AG04449 (cell line): ENCODE data around the gene TGFBI.

Source experiments
- CTCF ChIA-PET: fragments of 350-600 bp; formaldehyde crosslinking; extraction: SDS; loops from one replicate; lab custom pipeline; 2021; ENCODE audit warnings: antibody characterized with exemption; lab: Yijun Ruan, JAX
- POLR2A ChIA-PET: fragments of 400-600, 350-600 bp; formaldehyde crosslinking; extraction: SDS; loops from one replicate; lab custom pipeline; 2020; ENCODE audit warnings: antibody characterized with exemption, inconsistent platforms; lab: Yijun Ruan, JAX
- DNase-seq: peaks from one replicate; pipeline ENCODE4 v3.0.0-alpha.2; 2010; ENCODE audit warnings: low read depth, low spot score
- H3K4me3 ChIP-seq: 2 replicates; pipeline ENCODE4 v1.5.1; 2011; ENCODE audit warnings: low read depth, mild to moderate bottlenecking, control low read depth, low read length
- TF ChIP-seq, protein P1 (sequence below): IDR thresholded peaks from one replicate; pipeline ENCODE4 v1.5.1; 2011; ENCODE audit warnings: mild to moderate bottlenecking, moderate library complexity, low read length, control low read depth, inconsistent platforms; ENCODE audit not compliant: insufficient read depth; ENCODE audit errors: missing control alignments

Gene TGFBI

DNA sequence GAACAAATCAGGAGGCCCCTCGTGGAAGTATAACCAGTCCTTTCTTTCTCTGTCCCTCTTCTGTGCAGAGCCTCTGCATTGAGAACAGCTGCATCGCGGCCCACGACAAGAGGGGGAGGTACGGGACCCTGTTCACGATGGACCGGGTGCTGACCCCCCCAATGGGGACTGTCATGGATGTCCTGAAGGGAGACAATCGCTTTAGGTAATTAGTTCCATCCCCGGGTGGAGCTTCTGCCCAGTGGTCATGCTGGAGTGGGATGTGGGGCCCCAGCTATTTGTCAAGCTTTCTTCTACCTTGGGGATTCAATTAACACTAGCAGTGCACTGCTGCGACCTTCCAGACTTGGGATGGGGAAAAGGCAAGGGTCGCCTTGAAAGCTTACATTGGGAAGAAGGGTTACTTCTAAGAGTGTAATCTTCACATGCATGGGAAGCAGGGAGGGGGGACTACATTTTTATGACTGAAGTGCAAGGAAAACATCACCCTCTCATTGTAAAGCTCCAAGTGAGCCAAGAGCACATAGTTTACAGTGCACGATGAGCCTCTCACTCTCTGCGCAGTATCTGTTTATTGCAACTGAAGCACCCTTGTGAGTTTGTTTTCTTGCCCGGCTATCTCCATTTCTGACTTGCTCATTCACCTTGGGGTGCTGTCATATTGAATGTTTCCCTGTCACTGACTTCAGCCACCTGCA lies 27.0 kb downstream of the TGFBI start:
- H3K4me3 ChIP-seq = no peak overlapping the region
- POLR2A ChIA-PET = interaction anchor here (0.9 kb wide), 1 partner anchor 45 kb away, joined by 5 read pairs; no protein-coding TSS in a partner anchor
- CTCF ChIA-PET = interaction anchor here (0.9 to 4.6 kb wide), 12 partner anchors 9 to 157 kb away, joined by 3 to 32 read pairs (median 4); no protein-coding TSS in a partner anchor
- no peak for DNase-seq
- TF ChIP-seq, protein P1, sequence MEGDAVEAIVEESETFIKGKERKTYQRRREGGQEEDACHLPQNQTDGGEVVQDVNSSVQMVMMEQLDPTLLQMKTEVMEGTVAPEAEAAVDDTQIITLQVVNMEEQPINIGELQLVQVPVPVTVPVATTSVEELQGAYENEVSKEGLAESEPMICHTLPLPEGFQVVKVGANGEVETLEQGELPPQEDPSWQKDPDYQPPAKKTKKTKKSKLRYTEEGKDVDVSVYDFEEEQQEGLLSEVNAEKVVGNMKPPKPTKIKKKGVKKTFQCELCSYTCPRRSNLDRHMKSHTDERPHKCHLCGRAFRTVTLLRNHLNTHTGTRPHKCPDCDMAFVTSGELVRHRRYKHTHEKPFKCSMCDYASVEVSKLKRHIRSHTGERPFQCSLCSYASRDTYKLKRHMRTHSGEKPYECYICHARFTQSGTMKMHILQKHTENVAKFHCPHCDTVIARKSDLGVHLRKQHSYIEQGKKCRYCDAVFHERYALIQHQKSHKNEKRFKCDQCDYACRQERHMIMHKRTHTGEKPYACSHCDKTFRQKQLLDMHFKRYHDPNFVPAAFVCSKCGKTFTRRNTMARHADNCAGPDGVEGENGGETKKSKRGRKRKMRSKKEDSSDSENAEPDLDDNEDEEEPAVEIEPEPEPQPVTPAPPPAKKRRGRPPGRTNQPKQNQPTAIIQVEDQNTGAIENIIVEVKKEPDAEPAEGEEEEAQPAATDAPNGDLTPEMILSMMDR = no peak

- TF ChIP-seq, protein P1 = no peak
- CTCF ChIA-PET = interaction anchor here (0.9 to 4.4 kb wide), 16 partner anchors 10 to 151 kb away, joined by 3 to 36 read pairs (median 8); partner anchors contain the start of gene TGFBI
- POLR2A ChIA-PET = no interaction called here
- no peak for DNase-seq
- H3K4me3 ChIP-seq = no peak overlapping the region
Measured at GRCh38 chr5:136056336-136056735, 27.5 kb downstream of the TGFBI start.

DNA sequence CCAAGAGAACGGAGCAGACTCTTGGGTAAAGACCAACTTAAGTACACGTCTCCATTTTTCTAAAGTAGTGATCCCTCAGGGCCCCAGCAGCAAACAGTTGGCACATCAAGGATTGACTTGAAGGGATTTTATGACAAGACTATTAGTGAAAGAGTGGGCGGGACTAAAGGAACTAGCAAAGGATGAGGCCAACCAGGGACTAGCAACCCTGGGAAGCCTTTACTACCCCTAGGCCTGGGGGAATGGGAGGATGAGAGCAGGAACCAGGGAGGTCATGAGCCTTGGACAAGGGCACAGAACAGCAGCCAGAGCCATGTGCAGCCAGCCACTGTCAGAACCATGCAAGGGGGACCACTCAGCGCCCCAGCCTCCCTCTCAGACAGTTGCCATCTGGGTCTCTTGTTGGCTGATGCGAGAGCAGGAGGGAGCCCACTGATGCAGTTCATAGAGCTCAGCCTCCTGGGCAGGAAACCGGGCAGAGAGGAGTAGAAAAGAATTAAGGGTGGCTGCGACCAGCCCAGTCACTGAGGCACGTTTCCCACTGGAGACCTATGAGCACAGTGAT lies 28.1 kb downstream of the TGFBI start:
- H3K4me3 ChIP-seq = no peak overlapping the region
- no peak for DNase-seq
- POLR2A ChIA-PET = interaction anchor here (1.0 to 1.9 kb wide), 4 partner anchors 20 to 77 kb away, joined by 3 to 9 read pairs (median 6); partner anchors contain the start of gene TGFBI
- TF ChIP-seq, protein P1 = no peak
- CTCF ChIA-PET = interaction anchor here (0.9 to 4.4 kb wide), 27 partner anchors 10 to 167 kb away, joined by 3 to 36 read pairs (median 8); partner anchors contain the start of gene TGFBI

DNA sequence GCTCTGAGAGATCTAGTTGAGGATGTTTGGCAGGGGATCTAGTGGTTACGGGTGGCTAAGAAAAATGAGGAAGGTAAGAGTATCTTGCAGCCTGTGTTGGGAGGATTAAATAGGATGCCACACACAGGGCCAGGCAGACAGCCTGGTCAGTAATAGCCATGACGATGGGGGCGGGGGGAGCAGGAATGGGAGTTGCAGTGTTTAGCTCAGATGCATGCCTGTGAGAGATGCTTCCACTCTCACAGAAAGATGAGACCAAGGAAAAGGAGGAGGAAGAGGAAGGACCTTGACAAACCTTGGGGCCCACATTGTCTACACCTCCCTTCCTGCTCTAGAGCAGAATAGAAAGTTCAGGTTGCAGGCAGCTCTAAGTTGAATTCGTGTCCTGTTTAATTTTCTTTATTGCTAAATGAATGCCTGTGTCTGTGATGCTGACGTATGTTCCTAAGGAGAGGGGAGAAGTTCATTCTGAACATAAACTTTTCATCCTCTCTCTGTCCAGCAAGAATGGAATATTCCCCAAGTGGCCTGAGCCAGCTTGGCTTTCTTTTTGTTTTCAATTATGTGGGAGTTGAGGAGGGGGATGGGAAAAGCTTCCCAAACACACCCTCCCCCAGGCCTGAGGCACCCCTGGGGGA lies 28.7 kb downstream of the TGFBI start:
- TF ChIP-seq, protein P1 = no peak
- ChIA-PET POLR2A (interaction anchor here (0.9 to 1.9 kb wide), 10 partner anchors 8 to 77 kb away, joined by 3 to 9 read pairs (median 5); partner anchors contain the start of gene TGFBI), CTCF (interaction anchor here (0.7 to 4.0 kb wide), 35 partner anchors 9 to 167 kb away, joined by 3 to 36 read pairs (median 6); partner anchors contain the start of gene TGFBI)
- H3K4me3 ChIP-seq = no peak overlapping the region
- no peak for DNase-seq

- ChIA-PET CTCF (interaction anchor here (0.7 to 4.0 kb wide), 36 partner anchors 9 to 168 kb away, joined by 3 to 36 read pairs (median 6); partner anchors contain the start of gene TGFBI), POLR2A (interaction anchor here (0.6 to 1.9 kb wide), 12 partner anchors 9 to 78 kb away, joined by 3 to 9 read pairs (median 4); partner anchors contain the start of gene TGFBI)
- H3K4me3 ChIP-seq = no peak overlapping the region
- TF ChIP-seq, protein P1 = peak; percentile 61
- DNase-seq = peak; percentile 99
Measured at GRCh38 chr5:136058039-136058971, 29.5 kb downstream of the TGFBI start.
